Measurements from ENCODE around the gene RUFY1. TPM values are rescaled to one million over a fixed set of nuclear protein-coding genes. Genes with fewer than 3 reads are reported as not detected.

The RUFY1 gene
- total RNA-seq, 1 experiment from 2014 or later = 45.7 TPM

GRCh38 chr5:179577286-179577960 is 27.1 kb downstream of the RUFY1 start:
- H3K23ac ChIP-seq (ENCODE audit: insufficient read length, low read depth, low read length) = no peak overlapping the region
- H2BK15ac ChIP-seq (ENCODE audit: low read depth, low read length) = no peak overlapping the region
- H2BK120ac ChIP-seq (ENCODE audit: low read depth, low read length, poor library complexity, severe bottlenecking) = no peak overlapping the region
- TF ChIP-seq CTCF (conservative IDR thresholded peaks at IDR 0.05) = no peak
- WGBS (ENCODE audit: extremely low coverage, insufficient read length, low lambda C conversion rate) = no CpG with 5 or more reads among the region's 42 CpGs
- no peak overlapping the region for H2BK20ac ChIP-seq (ENCODE audit: low read depth, low read length, poor library complexity, severe bottlenecking)
- no peak overlapping the region for H4K8ac ChIP-seq (replicated peaks; ENCODE audit: insufficient read length, low read depth, low read length)
- H3K4ac ChIP-seq (ENCODE audit: low read depth, low read length) = no peak overlapping the region
- H3K14ac ChIP-seq (ENCODE audit: insufficient read depth, low read length) = no peak overlapping the region
- no peak overlapping the region for H4K91ac ChIP-seq (ENCODE audit: insufficient read length, low read depth, low read length)
- no peak for DNase-seq
- no peak overlapping the region for H3K27ac ChIP-seq (ENCODE audit: insufficient read length, low read depth, low read length)
- Mint-ChIP-seq H3K9me3 (no peaks in the 10 kb centered on the region), H3K27ac (no peak overlapping the region), H3K4me3 (no peak overlapping the region), H3K4me1 (no peaks in the 10 kb centered on the region), H3K36me3 (ENCODE audit: insufficient read depth in 1 of 3, low read depth in 3 of 3) (peaks cover 31 to 77% (median 73%) of the 10 kb centered on the region in 3 experiments), H3K27me3 (ENCODE audit: low read depth) (no peaks in the 10 kb centered on the region)
- no peak overlapping the region for H4K5ac ChIP-seq (ENCODE audit: insufficient read length, low read depth, low read length)
- no peak overlapping the region for H2AFZ ChIP-seq (ENCODE audit: low read length)
- no peak overlapping the region for H3K18ac ChIP-seq (ENCODE audit: insufficient read length, low read depth, low read length)
- H3K27me3 ChIP-seq (ENCODE audit: insufficient read depth, low read length) = no peaks in the 10 kb centered on the region
- no peak overlapping the region for H3K56ac ChIP-seq (ENCODE audit: insufficient read length, low read depth, low read length)
- no peaks in the 10 kb centered on the region for H3K79me2 ChIP-seq (ENCODE audit: insufficient read depth, low read length)
- no peak overlapping the region for H2BK5ac ChIP-seq (ENCODE audit: insufficient read length, low read length)
- no peaks in the 10 kb centered on the region for H3K79me1 ChIP-seq (ENCODE audit: insufficient read depth, low read depth, low read length, poor library complexity, severe bottlenecking)
- no peak overlapping the region for H2BK12ac ChIP-seq (ENCODE audit: insufficient read length, low read depth, low read length)
- H3K4me1 ChIP-seq (ENCODE audit: insufficient read depth, low read length) = no peaks in the 10 kb centered on the region
- H2AK5ac ChIP-seq (ENCODE audit: insufficient read length, low read length) = no peak overlapping the region
- H3T11ph ChIP-seq (ENCODE audit: low read length) = no peak overlapping the region
- H3K9me3 ChIP-seq (ENCODE audit: control insufficient read depth, low read depth, low read length) = no peaks in the 10 kb centered on the region
- no peaks in the 10 kb centered on the region for H4K20me1 ChIP-seq (ENCODE audit: control insufficient read depth, insufficient read depth, insufficient read length)
- no peak overlapping the region for H3K9ac ChIP-seq (ENCODE audit: extremely low read depth, insufficient read length, low read length)
- no peaks in the 10 kb centered on the region for H3K23me2 ChIP-seq (ENCODE audit: insufficient read length, low read depth, low read length, poor library complexity, severe bottlenecking)
- no peak overlapping the region for H3K4me2 ChIP-seq (ENCODE audit: insufficient read depth, insufficient read length, low read length)

Measured in H9 (cell line).